GM23338 (cell line): ENCODE measurements around the gene AKAP17A. TPM values are rescaled to one million over a fixed set of nuclear protein-coding genes. Genes with fewer than 3 reads are reported as not detected.

Experiments used
- ATAC-seq: fragments of 200-7000 bp; cut with Tn5 transposase; 3 replicates; pipeline ENCODE4 v1.9.1; 2020
- DNase-seq: peaks from one replicate; pipeline ENCODE4 v3.0.0-alpha.2; 2015; ENCODE audit warnings: low spot score
- H2AFZ ChIP-seq: fragments of 200-600 bp; sonication (generic); 2 replicates; pipeline ENCODE4 v1.8.0; 2016; ENCODE audit warnings: antibody characterized with exemption, mild to moderate bottlenecking, moderate library complexity
- H3F3A ChIP-seq: fragments of 200-600 bp; sonication (generic); replicated peaks from 2 replicates; pipeline ENCODE4 v1.8.0; 2017; ENCODE audit warnings: antibody characterized with exemption, mixed run types, low read depth
- H3K27ac ChIP-seq: fragments of 200-600 bp; sonication (generic); 2 replicates; pipeline ENCODE4 v1.6.1; 2016; ENCODE audit warnings: low read depth
- H3K27me3 ChIP-seq: fragments of 200-600 bp; sonication (generic); 2 replicates; pipeline ENCODE4 v1.8.0; 2016; ENCODE audit warnings: mild to moderate bottlenecking, mixed run types, moderate library complexity; ENCODE audit not compliant: insufficient read depth
- H3K36me3 ChIP-seq: fragments of 200-600 bp; sonication (generic); 2 replicates; pipeline ENCODE4 v1.8.0; 2016; ENCODE audit warnings: mild to moderate bottlenecking; ENCODE audit not compliant: insufficient read depth
- H3K4me1 ChIP-seq: fragments of 200-600 bp; sonication (generic); 2 replicates; pipeline ENCODE4 v1.8.0; 2016; ENCODE audit warnings: mild to moderate bottlenecking, moderate library complexity; ENCODE audit not compliant: insufficient read depth
- H3K4me2 ChIP-seq: fragments of 200-600 bp; sonication (generic); 2 replicates; pipeline ENCODE4 v1.7.1; 2017; ENCODE audit warnings: mixed run types
- H3K4me3 ChIP-seq: fragments of 200-600 bp; sonication (generic); 2 replicates; pipeline ENCODE4 v1.6.1; 2016; ENCODE audit warnings: mixed run types
- H3K79me2 ChIP-seq: fragments of 200-600 bp; sonication (generic); replicated peaks from 2 replicates; pipeline ENCODE4 v1.8.0; 2017; ENCODE audit warnings: mild to moderate bottlenecking; ENCODE audit not compliant: insufficient read depth
- H3K9me2 ChIP-seq: fragments of 200-600 bp; sonication (generic); 2 replicates; pipeline ENCODE4 v1.8.0; 2017; ENCODE audit not compliant: insufficient read depth
- H4K20me1 ChIP-seq: fragments of 200-600 bp; sonication (generic); replicated peaks from 2 replicates; pipeline ENCODE4 v1.8.0; 2017; ENCODE audit warnings: mild to moderate bottlenecking; ENCODE audit not compliant: insufficient read depth
- H3K27ac Mint-ChIP-seq: 2 replicates; pipeline ENCODE4 v1.8.0; 2020; ENCODE audit warnings: inconsistent platforms, mild to moderate bottlenecking, moderate library complexity, mixed read lengths
- H3K27me3 Mint-ChIP-seq: 3 replicates; pipeline ENCODE4 v1.8.0; 2022; ENCODE audit warnings: low read depth, mild to moderate bottlenecking, moderate library complexity, mixed read lengths, inconsistent platforms; ENCODE audit not compliant: insufficient read depth, poor library complexity
- H3K36me3 Mint-ChIP-seq: 3 replicates; pipeline ENCODE4 v1.8.0; 2021; ENCODE audit warnings: low read depth, mild to moderate bottlenecking, inconsistent platforms, moderate library complexity, mixed read lengths
- H3K4me1 Mint-ChIP-seq: 3 replicates; pipeline ENCODE4 v1.8.0; 2020; ENCODE audit warnings: mild to moderate bottlenecking, inconsistent platforms, mixed read lengths
- H3K4me3 Mint-ChIP-seq: 3 replicates; pipeline ENCODE4 v1.8.0; 2021; ENCODE audit warnings: moderate library complexity, mild to moderate bottlenecking, inconsistent platforms, mixed read lengths
- H3K9me3 Mint-ChIP-seq: 3 replicates; pipeline ENCODE4 v1.8.0; 2020; ENCODE audit warnings: moderate library complexity, mild to moderate bottlenecking, inconsistent platforms, mixed read lengths
- CTCF ChIP-seq, 2 experiments: fragments of 200-600 bp in 1 of 2; sonication (generic) in 1 of 2; conservative IDR thresholded peaks; 2 replicates each; pipeline versions ENCODE4 v1.5.1 to v1.6.1; 2016 to 2017; ENCODE audit warnings: antibody characterized with exemption in 2 of 2, low read depth in 2 of 2, mild to moderate bottlenecking in 2 of 2, moderate library complexity in 1 of 2
- EZH2phosphoT487 ChIP-seq: fragments of 200-600 bp; sonication (generic); IDR thresholded peaks from one replicate; pipeline ENCODE4 v1.8.1; 2018; ENCODE audit warnings: antibody characterized with exemption; ENCODE audit not compliant: unreplicated experiment
- JUNB ChIP-seq: IDR thresholded peaks from one replicate; pipeline ENCODE4 v1.6.1; 2016; ENCODE audit warnings: antibody characterized with exemption; ENCODE audit not compliant: unreplicated experiment
- ZNF114 ChIP-seq: fragments of 250-450 bp; sonication (Bioruptor Pico); IDR thresholded peaks from 2 replicates; pipeline ENCODE4 v1.5.0; 2020; ENCODE audit warnings: mild to moderate bottlenecking, moderate library complexity
- ZNF331 ChIP-seq: fragments of 250-450 bp; sonication (Bioruptor Pico); IDR thresholded peaks from 2 replicates; pipeline ENCODE4 v1.5.0; 2020; ENCODE audit warnings: low read depth, mild to moderate bottlenecking, moderate library complexity
- ZNF462 ChIP-seq: fragments of 250-450 bp; sonication (Bioruptor Pico); IDR thresholded peaks from 2 replicates; pipeline ENCODE4 v1.5.0; 2020; ENCODE audit warnings: mild to moderate bottlenecking, moderate library complexity
- polyA plus RNA-seq: library from polyadenylated mRNA; unstranded; fragments of >200 nt; fragmentation: Nextera tagmentation; extraction: Ambion mirVana; gene quantifications from 2 replicates; pipeline ENCODE4 v1.2.1, GENCODE V29; 2016
- total RNA-seq: library from RNA; depleted of rRNA; stranded (reverse); fragments of >200 nt; shearing (Covaris generic); gene quantifications from 2 replicates; pipeline ENCODE4 v1.2.3, GENCODE V29; 2014

Gene AKAP17A
- total and polyA plus RNA-seq, 2 experiments from 2014 or later: 27.6 to 64.3 TPM

- DNase-seq: peak; percentile 76
- peaks cover 6% of the 10 kb centered on the region; the same call in 1 of the 3 replicates for H3K36me3 Mint-ChIP-seq
- H3K27ac Mint-ChIP-seq: no peak overlapping the region
- no peak overlapping the region for H3K4me2 ChIP-seq
- no peaks in the 10 kb centered on the region for H3K4me1 Mint-ChIP-seq
- no peak overlapping the region for H3K4me3 Mint-ChIP-seq
- no peaks in the 10 kb centered on the region for H3K27me3 ChIP-seq
- peak; percentile 24; the same call in 1 of the 3 replicates for ATAC-seq
- H3K36me3 ChIP-seq: no peaks in the 10 kb centered on the region
- H3K9me3 Mint-ChIP-seq: peaks cover 53% of the 10 kb centered on the region
- no peaks in the 10 kb centered on the region for H3F3A ChIP-seq
- H3K27me3 Mint-ChIP-seq: no peaks in the 10 kb centered on the region
- H3K27ac ChIP-seq: no peak overlapping the region
- H2AFZ ChIP-seq: no peak overlapping the region
- no peaks in the 10 kb centered on the region for H3K79me2 ChIP-seq
- H3K4me1 ChIP-seq: no peaks in the 10 kb centered on the region
- H4K20me1 ChIP-seq: no peaks in the 10 kb centered on the region
- TF ChIP-seq CTCF (conservative IDR thresholded peaks at IDR 0.05; ENCODE audit: low read depth in 2 of 2) (peak; percentile 80 to 83), ZNF331 (no peak)
- no peak overlapping the region for H3K4me3 ChIP-seq
- H3K9me2 ChIP-seq: 0 out of 2 replicates have a peak, but pooled peaks cover 7% of the 10 kb centered on the region
Measured at GRCh38 chrX:1581132-1581531, 10.3 kb upstream of the AKAP17A start.

GRCh38 chrX:1582686-1583437 is 8.5 kb upstream of the AKAP17A start:
- Histone ChIP-seq H2AFZ (peak overlapping the region; percentile 95), H3K4me2 (no peak overlapping the region), H3K27me3 (no peaks in the 10 kb centered on the region), H3K4me1 (peaks cover 5% of the 10 kb centered on the region; the same call in 1 of the 2 replicates), H3K4me3 (no peak overlapping the region), H3F3A (no peaks in the 10 kb centered on the region), H3K9me2 (no peaks in the 10 kb centered on the region), H3K36me3 (no peaks in the 10 kb centered on the region), H3K79me2 (no peaks in the 10 kb centered on the region), H4K20me1 (no peaks in the 10 kb centered on the region), H3K27ac (no peak overlapping the region)
- H3K4me1 Mint-ChIP-seq: no peaks in the 10 kb centered on the region
- TF ChIP-seq ZNF114 (no peak), EZH2phosphoT487 (no peak), ZNF462 (no peak), CTCF (conservative IDR thresholded peaks at IDR 0.05; ENCODE audit: low read depth in 2 of 2) (no peak), JUNB (no peak)
- H3K27me3 Mint-ChIP-seq: no peaks in the 10 kb centered on the region
- H3K9me3 Mint-ChIP-seq: peaks cover 62% of the 10 kb centered on the region
- peak; percentile 26 for DNase-seq
- no peak for ATAC-seq
- H3K27ac Mint-ChIP-seq: no peak overlapping the region
- H3K36me3 Mint-ChIP-seq: peaks cover 6% of the 10 kb centered on the region; the same call in 1 of the 3 replicates
- no peak overlapping the region for H3K4me3 Mint-ChIP-seq
